Glomerular visceral epithelial cell (primary cell): ENCODE results near the gene KIAA0232.
"Not testable (repeated sequence)": the region's sequence is repeated elsewhere in the genome, so short reads cannot be mapped to it uniquely, and the experiment has no call there.

Experiments used
- DNase-seq: peaks from one replicate; pipeline ENCODE4 v3.0.0-alpha.2; 2016; ENCODE audit errors: extremely low spot score

Gene KIAA0232

DNA sequence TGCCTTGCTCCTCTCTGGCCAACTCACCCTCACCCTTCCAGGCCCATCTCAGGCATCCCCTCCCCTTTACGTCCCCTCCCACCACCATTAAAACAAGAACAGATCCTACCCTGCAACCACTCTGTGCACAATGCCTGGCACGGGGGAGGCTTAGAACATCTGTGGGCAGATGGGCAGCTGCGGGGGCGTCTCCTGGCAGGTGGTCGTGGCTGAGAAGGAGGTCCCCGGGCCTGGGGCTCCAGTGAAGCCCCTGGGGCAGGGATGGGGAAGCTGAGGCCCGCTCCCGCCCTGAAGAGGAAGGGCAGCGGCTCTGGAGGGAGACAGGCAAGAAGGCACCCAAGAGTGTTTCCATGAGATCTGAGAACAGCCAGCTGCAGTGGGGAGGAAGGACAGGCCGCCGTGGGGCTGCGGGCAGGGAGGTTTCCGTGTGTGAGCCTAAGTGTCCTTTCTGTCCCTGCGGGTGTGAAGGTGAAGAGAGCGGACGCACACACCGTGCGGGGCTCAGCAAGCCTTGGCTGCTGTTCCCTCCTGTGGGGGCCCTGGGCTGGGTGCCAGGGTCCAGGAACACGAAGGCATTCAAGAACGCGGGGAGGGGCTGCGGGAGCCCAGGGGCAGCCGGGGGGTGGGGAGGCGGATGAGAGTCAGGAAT lies 119.3 kb downstream of the KIAA0232 start:
- DNase-seq: no peak

DNA sequence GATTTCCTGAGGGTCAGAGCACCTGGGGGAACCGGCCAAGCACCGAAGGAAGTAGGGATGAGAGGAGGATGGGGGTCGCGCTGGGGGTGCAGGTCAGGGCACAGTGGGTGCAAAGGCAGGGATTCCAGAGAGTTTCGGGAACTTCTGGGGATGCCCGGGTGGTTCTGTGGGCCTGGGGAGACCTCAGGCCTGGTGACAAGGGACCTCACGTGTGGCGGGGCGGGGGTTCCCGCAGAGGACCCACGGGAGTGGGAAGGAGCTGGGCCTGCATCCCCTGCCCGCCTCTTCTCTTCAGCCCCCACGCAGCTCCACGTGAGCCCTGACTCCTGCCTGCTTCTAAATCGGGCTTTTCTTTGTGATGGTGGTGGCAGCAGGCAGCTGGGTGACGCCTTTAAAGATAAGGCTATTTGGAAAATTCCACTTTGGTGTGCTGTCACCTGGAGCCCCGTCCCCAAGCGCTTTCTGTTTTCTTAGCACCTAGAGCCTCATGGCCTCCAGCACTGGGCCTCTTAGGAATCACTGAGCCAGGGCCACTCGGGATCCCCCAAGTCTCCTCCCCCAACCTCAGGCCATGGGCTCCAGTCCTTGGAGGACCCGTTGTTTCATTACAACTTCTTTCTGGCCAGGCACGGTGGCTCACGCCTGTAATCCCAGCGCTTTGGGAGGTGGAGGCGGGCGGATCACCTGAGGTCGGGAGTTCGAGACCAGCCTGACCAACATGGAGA lies 120.0 kb downstream of the KIAA0232 start:
- DNase-seq: no peak

DNA sequence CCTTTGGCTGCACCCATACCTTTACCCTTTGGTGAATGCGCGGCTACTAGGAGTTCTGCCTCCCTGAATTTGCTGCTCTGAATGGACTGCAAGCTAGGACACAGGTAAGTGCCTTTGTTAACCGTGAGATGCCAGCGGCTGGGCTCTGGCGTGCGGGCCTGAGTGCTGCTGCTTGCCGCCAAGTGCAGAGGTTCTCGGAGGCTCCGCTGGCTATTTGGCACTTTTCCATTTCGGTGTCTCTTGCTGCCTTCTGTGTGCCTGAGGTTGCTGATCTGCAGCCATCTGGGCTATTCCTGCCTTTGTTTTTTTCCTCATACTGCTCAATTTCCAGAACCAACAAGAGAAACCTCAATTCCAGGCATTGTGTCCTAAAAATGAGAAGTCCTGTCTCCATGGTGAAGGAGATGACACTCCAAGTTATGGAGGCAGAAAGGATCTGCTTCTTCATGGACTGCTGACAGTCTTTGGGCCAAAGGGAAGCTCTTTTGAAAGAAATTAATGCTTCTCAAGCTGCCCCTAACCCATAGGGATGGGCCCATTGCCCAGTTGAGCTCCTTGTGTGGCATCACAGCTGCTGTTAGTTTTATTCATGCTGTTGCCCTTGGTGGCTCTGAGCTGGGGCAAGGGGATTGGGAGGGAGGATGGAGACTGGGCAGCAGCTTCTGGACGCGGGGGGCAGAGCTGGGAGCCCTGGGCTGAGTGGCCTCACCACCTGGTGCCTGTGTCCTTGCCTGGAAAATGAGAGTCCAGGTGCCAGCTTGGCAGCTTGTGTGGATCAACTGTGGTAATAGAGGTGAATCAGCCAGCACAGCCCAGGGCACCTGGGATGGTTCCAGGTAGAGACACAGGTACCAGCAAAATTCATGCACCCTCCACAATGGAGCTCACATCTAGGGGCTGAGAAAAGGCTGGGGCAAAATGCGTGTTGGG lies 123.3 kb downstream of the KIAA0232 start:
- no peak for DNase-seq

DNA sequence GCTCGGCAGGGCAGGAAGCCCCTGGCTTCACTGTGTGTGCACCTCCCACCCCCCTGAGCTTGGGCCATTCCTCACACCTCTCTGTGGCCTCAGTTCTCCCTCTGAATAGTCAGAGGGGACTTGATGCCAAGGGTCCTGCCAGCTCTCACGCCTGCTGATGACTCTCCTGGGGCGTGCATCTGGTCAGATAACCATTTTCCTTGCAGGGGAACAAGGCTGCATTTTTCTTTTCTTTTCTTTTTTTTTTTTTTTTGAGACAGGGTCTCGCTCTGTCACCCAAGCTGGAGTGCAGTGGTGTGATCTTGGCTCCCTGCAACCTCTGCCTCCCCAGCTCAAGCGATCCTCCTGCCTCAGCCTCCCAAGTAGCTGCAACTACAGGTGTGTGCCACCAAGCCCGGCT lies 124.0 kb downstream of the KIAA0232 start:
- not testable (repeated sequence) for DNase-seq

DNA sequence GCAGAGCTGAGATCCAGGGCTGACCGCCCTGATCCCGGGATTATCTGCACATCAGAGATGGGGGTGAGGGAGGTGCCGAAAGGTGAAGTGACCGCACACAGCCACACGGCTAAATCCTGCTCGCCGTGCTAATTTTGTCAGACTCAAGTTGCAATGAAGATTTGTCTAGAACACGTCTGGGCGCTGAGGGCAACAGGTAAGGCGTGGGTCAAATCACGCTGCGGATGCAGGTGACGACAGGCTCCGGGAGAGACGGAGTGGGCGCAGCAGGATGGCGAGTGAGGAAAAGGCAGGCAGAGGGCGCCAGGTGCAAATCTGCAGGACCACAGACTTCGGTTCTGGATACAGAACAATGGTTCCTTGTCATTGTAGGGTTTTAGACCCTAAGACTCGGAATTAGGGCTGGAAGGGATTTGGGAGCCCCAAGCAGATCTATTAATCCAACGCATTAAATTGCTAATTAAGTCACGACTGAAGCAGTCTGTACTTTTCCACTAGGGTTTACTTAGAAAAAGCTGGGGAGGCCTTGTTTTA lies 125.2 kb downstream of the KIAA0232 start:
- DNase-seq: no peak

DNA sequence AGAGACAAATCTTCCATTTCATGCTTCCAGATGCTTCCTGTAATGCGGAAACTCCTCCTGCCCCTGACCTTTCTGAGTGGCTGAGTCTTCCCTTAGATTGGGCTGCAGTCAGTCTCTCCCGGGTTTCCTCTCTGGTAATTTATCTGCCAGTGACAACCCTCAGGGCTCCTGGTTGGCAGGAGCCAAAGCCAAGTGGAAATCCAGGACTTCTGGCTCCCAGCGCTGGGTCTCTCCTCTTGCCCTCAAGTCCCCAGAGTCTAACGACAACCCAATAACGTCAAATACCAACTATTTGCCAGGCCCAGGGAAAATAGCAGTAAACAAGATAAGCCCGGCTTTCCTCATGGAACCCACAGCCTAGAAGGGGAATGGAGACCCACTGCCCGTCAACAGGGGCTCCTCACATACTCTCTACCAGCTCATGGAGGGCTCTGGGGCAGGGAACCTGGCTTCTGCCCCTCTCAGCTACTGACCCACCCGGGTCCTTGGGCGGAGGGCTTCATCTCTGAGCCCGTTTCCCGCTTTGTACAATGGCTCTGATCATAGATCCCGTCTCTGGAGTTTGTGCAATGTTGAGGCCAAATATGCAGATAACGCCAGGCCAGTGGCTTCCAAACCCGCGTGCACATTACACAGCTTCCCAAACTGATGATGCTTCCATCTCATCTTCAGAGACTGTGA lies 126.0 kb downstream of the KIAA0232 start:
- DNase-seq: no peak

DNA sequence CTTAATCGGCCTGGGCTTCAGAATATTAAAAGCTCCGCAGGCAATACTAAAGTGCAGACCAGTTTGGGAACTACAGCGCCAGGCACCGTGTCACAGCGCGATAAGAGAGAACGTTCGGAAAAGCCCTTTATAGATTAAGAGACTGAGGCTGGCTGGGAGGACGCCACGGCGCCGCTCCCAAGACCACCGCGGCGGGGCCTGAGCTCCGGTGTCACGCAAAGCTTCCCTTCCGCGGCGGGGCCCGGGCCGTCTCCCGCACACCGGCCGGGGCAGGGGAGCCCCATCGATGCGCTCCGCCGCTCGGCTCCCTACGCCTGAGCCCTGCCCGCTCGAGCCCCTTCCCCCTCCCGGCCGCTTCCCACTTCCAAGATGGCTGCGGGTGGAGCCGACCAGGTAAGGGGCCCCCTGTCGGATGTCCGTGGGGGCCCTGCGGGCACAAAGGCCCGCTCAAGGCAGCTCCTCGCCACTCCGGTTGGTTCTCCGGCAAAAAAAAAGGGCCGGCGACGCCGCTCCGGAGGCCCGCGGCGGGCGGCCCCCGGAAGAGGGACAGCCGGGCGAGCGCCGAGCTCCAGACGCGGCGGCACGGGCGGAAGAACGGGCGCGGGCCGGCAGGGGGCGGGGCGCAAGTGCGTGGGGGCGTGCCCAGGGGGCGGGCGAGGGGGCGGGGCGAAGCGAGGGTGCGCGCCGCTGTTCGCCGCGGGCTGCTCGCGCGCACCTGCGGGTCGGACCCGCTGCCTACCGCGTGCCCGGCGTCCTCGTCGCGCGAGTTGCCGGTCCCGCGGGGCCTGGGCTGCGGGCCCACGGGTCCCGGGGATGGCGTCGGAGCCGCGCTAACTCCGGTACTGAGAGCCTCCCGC lies 126.8 kb downstream of the KIAA0232 start, which contains the start of gene TBC1D14:
TBC1D14 (plus strand) TSS at position 714 of the 857 bp plus-strand sequence. CDS start 13,564 bp downstream, outside the sequence.
- DNase-seq: peak; percentile 84

DNA sequence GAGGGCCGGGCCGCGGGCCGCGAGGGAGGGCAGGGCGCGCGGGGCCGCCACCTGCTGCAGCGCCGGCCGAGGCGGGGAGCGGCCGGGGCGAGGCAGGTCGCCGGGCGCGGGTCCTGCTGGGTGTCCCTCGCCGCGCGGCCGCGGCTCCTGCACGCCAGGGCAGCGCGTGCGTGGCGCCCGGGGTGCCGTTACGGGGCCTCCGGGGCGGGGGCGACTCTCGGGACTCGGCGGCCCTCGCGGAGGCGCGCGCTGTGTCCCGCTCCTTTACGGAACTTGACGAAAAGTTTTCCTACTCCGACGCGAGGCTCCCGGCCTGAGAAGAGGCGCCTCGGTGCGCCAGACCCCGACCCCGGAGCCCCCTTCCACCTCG lies 127.4 kb downstream of the KIAA0232 start:
- DNase-seq: no peak

DNA sequence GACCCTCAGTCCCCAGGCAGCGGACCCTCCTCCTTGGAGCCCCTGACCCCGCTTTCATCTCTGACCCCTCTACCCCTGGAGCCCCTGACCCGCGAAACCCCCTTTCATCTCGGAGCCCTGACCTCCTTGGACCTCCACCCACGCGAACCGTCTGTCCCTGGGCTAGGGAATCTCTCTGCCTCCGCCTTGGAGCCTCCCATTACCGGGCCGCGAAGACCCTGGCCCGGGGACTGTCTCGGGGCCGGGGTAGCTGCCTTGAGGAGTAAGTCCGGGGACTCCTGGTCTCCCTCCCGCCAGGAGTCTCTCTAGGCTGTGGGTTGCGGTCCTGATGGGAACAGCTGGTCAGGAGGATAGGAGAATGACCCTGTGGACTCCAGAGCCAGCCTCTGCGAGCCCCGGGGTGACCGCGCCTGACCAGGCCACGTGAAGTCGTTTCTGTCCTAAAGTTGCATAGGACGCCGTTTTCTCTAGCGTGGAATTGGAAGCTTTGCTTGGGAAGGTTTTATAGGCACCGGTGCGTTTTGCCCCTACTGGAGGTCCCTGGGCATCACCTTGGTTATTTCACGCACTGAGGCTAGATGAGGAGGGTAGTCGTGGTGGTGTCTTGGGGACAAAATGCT lies 127.9 kb downstream of the KIAA0232 start:
- DNase-seq: peak; percentile 22

DNA sequence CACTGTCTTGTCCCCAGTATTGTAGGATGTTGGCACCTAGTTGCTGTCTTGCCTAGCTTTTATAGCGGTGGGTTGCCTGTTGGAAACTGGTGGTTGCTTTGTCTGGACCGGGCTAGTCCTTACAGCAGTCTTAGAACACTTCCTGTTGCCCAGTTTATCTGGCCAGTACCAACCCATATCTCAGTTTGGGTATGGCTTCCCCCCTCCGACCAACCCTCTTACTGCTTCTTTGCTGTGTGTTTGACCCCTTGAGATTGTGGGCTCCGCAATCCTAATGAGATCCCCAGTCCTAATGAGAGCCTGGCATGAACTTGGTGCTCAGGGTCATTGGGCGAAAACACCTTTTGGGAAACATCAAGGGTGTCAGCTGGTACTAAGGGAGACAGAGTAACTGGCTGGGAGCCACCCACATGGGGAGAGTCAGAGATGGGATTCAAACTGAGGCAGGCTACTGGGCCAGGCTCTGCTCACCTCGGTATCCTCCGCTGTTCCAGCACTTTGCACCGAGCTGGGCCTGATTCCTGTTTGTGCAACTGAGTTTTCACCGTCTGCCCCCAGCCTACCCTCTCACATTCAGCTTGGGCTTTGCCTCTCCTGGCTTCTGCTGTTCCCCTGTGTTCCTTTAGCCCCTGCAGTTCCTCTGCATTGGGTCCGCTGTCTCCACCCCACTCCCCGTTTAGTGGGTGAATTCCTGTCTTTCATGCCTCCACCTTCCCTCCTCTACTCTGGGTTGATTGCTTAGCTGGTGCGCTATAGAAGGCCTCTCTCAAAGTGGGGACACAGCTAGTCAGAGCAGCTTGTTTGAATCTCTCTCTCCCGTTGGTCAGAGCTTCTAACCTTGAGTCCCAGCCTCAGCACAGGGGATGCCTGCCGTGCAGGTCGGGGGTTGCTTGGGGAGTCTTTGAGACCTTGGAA lies 128.7 kb downstream of the KIAA0232 start:
- DNase-seq: no peak

DNA sequence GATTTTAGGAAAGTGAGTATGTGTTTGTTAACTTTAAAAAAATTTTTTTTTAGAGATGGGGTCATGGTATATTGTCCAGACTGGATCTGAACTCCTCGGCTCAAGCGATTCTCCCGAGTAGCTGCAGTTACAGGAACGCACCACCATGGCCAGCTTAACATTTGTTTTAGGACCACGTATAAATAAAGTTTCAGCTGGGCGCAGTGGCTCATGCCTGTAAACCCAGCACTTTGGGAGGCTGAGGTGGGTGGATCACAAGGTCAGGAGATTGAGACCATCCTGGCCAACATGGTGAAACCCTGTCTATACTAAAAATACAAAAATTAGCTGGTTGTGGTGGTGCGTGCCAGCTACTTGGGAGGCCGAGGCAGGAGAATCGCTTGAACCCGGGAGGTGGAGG lies 129.4 kb downstream of the KIAA0232 start:
- DNase-seq: not testable (repeated sequence)

DNA sequence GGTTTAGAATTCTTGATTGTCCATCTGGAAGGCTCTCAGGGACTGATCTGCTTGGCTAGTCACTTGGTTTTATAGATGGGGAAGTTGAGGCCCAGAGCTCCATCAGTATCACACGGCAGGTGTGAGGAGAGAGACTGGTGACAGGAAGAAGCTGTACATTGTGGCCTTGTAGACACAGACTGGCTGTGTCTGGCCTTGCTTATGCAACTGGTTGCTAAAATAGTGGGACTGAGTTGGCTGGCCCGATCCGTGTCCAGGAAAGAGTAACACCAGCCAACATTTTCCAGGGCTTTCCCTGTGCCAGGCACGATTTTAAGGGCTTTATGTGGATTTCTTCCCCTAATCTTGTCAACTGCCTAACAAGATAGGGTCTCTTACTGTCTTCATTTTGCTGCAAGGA lies 129.9 kb downstream of the KIAA0232 start:
- no peak for DNase-seq

DNA sequence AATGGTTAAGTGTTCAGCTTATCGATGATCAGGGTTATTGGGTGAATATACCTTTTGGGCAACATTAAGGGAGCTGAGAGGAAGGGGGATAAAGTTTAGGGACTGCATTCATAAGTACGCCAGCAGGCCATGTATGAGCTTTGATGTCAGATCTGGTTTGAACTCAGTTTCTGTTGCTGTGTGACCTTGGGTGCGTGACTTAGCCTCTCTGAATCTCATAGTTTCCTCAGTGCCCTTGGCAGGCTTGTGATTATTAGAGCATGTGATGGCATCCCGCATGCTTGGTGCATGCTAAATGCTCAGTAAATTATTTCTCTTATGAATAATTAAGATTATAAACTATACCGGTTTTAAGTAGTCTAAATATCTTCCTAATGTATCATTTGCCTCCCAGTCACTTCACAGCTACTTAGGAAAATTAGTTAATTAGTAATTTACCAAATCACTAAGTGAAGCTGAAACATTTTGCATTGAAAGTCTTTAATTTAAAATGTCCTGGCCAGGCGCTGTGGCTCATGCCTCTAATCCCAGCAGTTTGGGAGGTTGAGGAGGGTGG lies 130.9 kb downstream of the KIAA0232 start:
- no peak for DNase-seq

DNA sequence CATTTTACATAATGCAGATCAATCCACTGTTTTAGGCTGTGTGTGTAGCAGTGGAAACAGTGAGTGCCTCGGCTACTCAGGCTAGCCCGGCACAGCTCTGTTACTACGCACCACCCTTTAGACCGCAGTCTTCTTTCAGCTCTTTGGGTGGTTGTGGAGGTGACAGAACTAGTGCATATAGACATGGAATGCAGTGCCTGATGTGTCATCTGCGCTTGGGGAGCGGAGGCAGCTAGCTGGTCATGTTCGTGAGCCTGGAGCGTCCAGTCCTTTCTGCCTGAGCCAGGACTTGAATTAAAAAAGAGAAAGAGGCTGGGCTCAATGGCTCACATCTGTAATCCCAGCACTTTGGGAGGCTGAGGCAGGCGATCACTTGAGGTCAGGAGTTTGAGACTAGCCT lies 131.9 kb downstream of the KIAA0232 start:
- no peak for DNase-seq

DNA sequence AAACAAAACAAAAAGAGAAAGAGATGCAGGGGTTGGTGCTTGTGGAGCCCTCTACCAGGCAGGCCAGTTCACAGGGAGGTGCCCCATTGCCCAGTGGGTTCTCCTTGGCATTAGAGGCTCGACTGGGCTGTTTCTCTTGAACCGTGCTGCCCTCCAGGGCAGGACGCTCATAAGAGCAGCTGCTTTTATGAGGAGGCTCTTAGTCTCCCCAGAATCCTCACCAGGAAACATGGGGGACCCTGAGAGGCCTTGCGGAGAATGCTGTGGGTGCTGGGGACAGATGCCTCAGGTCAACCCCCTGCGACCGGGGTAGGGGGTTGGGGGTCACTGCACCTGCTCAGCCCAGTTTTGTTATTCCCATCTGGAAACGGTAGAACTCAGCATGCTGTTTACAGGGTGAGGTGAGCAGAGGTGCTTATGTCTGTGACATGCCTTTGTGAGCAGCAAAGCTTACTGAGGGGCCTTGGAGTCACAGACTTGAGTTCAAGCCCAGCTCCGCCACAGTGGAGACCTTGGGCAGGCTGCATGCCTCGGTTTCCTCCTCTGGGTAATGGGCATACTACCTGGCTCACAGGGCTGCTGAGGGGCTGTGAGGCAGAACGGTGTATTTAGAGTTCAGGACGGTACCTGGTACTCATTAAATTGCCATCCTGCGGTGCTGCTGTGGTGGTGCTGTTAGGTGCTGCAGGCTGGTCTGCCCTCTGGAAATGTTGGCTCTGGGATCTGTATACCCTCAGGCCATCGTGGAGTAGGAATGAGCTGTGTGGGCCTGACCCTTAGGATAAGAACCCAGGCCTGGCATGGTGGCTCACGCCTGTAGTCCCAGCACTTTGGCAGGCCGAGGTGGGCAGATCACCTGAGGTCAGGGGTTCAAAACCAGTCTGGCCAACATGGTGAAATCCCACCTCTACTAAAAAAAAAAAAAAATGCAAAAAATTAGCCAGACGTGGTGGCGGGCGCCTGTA lies 132.8 kb downstream of the KIAA0232 start:
- no peak for DNase-seq

DNA sequence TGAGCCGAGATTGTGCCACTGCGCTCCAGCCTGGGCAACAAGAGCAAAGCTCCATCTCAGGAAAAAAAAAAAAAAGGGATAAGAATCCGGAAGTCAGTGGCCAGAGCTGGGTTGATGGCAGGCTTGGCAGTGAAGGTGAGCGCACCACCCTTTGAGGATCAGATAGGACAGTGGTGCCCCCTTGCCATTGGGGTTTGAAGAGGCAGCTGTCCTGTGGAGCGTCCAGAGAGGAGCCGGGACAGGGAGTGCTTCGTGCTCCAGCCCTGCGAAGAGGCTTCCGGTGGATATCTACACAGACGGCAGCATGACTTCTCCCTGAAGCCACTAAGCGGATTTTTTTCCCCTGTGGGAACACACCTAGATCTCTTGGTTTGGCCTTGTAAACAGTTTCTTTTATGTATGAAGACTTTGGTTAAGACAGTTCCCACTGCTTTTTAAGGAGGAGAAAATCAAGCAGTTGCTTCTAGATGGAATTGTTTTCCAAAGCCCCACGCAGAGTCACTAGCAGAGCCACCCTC lies 133.6 kb downstream of the KIAA0232 start:
- DNase-seq: no peak
